Mucosa of descending colon (tissue), 3 donors: ENCODE measurements around the gene IQCB1. TPM values are rescaled to one million over a fixed set of nuclear protein-coding genes. Genes with fewer than 3 reads are reported as not detected.

Experiments used
- ATAC-seq: fragments of 200-7000 bp; cut with Tn5 transposase; one replicate; pipeline ENCODE4 v1.9.1; 2020; ENCODE audit warnings: mild to moderate bottlenecking, moderate library complexity
- DNase-seq, 3 donors: peaks; one replicate each; pipeline ENCODE4 v3.0.0-alpha.2; 2020
- H3K36me3 ChIP-seq: fragments of 200-600 bp; one replicate; pipeline ENCODE4 v1.8.0; 2021; ENCODE audit warnings: low read depth, mild to moderate bottlenecking
- H3K4me1 ChIP-seq: fragments of 200-600 bp; one replicate; pipeline ENCODE4 v1.8.0; 2021; ENCODE audit warnings: low read depth, mild to moderate bottlenecking
- H3K4me3 ChIP-seq: fragments of 200-600 bp; one replicate; pipeline ENCODE4 v1.8.0; 2021; ENCODE audit warnings: mild to moderate bottlenecking
- H3K9me3 ChIP-seq: fragments of 200-600 bp; one replicate; pipeline ENCODE4 v1.8.0; 2021; ENCODE audit warnings: mild to moderate bottlenecking
- CTCF ChIP-seq: fragments of 200-600 bp; IDR thresholded peaks from one replicate; pipeline ENCODE4 v1.8.0; 2022; ENCODE audit warnings: antibody characterized with exemption, mild to moderate bottlenecking
- intact Hi-C, 2 donors: fragments of 100-400 bp; cut with DNase I in 1 of 2; cut with micrococcal nuclease in 1 of 2; formaldehyde crosslinking; loops; one replicate each; pipeline versions ENCODE4 v1.11.0 to v1.11.1; 2022; cut with DNase I, micrococcal nuclease
- total RNA-seq, 3 donors: library from RNA; stranded (reverse); fragmentation: NEBNext Ultra II Directional in 2 of 3; extraction: Animal tissue kit (Norgen Biotek cat#: 25700) in 2 of 3; gene quantifications; one replicate each; pipeline versions ENCODE4 v1.2.1 to v1.2.4, GENCODE V29; 2021 to 2023
- donor health status: DM: no; HTN: no; CAD: no; lungs with moderate emphysema.
- donor health status: DM: no; HTN: no; CAD: no.
- donor health status: DM: no; HTN: yes; CAD: no.

Gene IQCB1
- total RNA-seq, 3 donors from 2014 or later, result 14.5 to 25.1 (median 22.2) TPM

DNA sequence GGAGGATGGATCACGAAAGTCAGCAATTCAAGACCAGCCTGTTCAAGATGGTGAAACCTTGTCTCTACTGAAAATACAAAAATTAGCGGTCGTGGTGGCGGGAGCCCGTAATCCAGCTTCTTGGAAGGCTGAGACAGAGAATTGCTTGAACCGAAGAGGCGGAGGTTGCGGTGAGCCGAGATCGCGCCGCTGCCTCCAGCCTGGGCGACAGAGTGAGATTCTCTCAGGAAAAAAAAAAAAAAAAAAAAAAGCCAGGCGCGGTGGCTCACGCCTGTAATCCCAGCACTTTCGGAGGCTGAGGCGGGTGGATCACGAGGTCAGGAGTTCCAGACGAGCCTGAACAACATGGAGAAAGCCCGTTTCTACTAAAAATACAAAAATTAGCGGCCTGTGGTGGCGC is 5.1 kb upstream of the IQCB1 start:
- no peaks in the 10 kb centered on the region for H3K9me3 ChIP-seq
- peaks cover 6% of the 10 kb centered on the region for H3K4me1 ChIP-seq
- no peaks in the 10 kb centered on the region for H3K36me3 ChIP-seq
- intact Hi-C loops, result no loop called here
- H3K4me3 ChIP-seq, result no peak overlapping the region
- ATAC-seq (no peak), DNase-seq (peak in 1 of 3 donors; percentile 25)
- no peak for TF ChIP-seq CTCF

DNA sequence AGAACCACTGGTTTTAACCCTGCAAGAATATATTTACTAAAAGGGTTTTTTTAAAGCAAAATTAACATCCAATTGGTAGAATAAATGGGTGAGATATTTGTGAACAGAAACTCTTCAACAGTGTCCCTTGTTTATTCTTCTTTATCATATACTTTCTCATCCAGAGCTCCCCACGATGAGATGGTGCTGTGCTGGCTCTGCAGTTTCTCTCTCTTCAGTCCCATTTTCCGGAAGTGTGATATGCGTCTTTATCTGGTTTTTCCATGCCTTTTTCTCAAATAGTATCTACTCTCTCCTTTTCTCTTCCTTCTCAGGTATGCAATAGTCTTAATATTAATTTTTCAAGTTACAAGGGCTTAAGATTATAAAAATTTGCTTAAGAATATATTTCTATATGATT is 1.6 kb upstream of the IQCB1 start:
- ATAC-seq (no peak), DNase-seq (no peak)
- intact Hi-C loops, result no loop called here
- no peak for TF ChIP-seq CTCF
- Histone ChIP-seq H3K36me3 (no peaks in the 10 kb centered on the region), H3K4me1 (peaks cover 15% of the 10 kb centered on the region), H3K4me3 (no peak overlapping the region), H3K9me3 (no peaks in the 10 kb centered on the region)

- TF ChIP-seq CTCF, result no peak
- Histone ChIP-seq H3K4me3 (no peak overlapping the region), H3K4me1 (peaks cover 15% of the 10 kb centered on the region), H3K36me3 (no peaks in the 10 kb centered on the region), H3K9me3 (no peaks in the 10 kb centered on the region)
- ATAC-seq (no peak), DNase-seq (no peak)
- intact Hi-C loops, result no loop called here
These were observed 1.2 kb upstream of the IQCB1 start for GRCh38 chr3:121836064-121836463.

GRCh38 chr3:121835465-121835801 is 573 bp upstream of the IQCB1 start:
- H3K4me1 ChIP-seq, result peaks cover 15% of the 10 kb centered on the region
- no peaks in the 10 kb centered on the region for H3K9me3 ChIP-seq
- TF ChIP-seq CTCF, result no peak
- intact Hi-C loops, result no loop called here
- DNase-seq, result no peak
- peak overlapping the region; percentile 29 for H3K4me3 ChIP-seq
- H3K36me3 ChIP-seq, result no peaks in the 10 kb centered on the region
- peak; percentile 54 for ATAC-seq

DNA sequence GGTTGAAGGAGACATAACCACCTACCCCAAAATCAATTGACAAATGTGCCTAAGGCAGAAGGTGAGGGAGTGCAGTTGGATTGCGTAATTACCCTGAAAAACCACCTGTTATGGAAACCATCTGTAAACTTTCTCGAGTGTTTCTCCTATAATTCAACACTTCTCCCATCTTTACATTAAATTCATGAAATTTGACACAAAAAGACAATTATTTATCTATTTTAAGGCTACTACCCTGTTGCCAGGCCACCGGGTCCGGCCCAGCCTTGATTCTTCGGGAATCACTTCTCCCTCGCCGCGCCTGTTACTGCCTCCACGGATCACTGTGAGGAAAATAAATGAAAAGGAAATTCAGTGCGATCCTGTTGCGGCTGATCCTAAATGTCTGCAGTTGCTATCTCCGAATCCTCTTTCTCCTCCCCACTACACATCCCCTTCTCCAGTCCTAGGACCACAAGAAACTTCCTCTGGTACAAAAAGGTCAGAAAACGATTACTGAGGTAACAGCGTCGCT is 646 bp downstream of the IQCB1 start:
- ATAC-seq (peak; percentile 1), DNase-seq (peak; percentile 24 to 52 (median 48))
- no peaks in the 10 kb centered on the region for H3K9me3 ChIP-seq
- intact Hi-C loops, result no loop called here
- TF ChIP-seq CTCF, result no peak
- H3K4me1 ChIP-seq, result peaks cover 15% of the 10 kb centered on the region
- H3K36me3 ChIP-seq, result no peaks in the 10 kb centered on the region
- peak overlapping the region; percentile 44 for H3K4me3 ChIP-seq

DNA sequence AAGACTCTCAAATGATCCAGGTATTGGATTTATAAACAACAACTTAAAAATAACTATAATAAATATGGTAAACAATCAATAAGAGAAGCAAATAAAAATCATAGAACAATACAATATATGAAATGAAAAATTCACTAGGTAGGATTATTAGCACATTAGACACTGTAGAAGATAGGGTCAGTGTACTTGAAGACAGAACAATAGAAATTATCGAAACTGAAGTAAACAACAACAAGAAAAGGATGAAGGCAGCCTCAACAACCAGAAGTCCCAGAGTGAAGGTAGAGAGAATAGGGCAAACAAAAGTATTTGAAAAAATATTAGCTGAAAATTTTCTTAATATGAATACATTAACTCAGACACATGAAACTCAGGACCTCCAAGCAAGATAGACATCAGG is 11.9 kb downstream of the IQCB1 start:
- ATAC-seq, result no peak
- no peak for TF ChIP-seq CTCF
- Histone ChIP-seq H3K4me3 (no peak overlapping the region), H3K36me3 (no peaks in the 10 kb centered on the region), H3K9me3 (peaks cover 8% of the 10 kb centered on the region), H3K4me1 (no peaks in the 10 kb centered on the region)
- intact Hi-C loops, result no loop called here
- DNase-seq, result no peak
